HepG2 (cell line): ENCODE results near the gene CYP19A1. TPM values are rescaled to one million over a fixed set of nuclear protein-coding genes. Genes with fewer than 3 reads are reported as not detected.
A peak's percentile ranks its signal among the peaks of the same experiment; 100 is the strongest.

Experiments
- ATF7 ChIP-seq, 2 experiments: fragments of 450-650 bp in 1 of 2; sonication (generic) in 1 of 2; formaldehyde crosslinking in 1 of 2; IDR thresholded peaks; 2 replicates each; pipeline versions ENCODE4 v1.4.0 to v1.6.1; 2016 to 2020; ENCODE audit warnings: antibody characterized with exemption in 1 of 2, mild to moderate bottlenecking in 1 of 2, missing genetic modification reagents in 1 of 2
- HNF4A ChIP-seq: sonication (generic); formaldehyde crosslinking; IDR thresholded peaks from 2 replicates; pipeline ENCODE4 v1.4.0; 2020; ENCODE audit warnings: missing genetic modification reagents
- HNRNPLL ChIP-seq: fragments of 200-400 bp; formaldehyde crosslinking; IDR thresholded peaks from 2 replicates; pipeline ENCODE4 v1.6.1; 2017; ENCODE audit warnings: mild to moderate bottlenecking, low read depth, low read length; ENCODE audit not compliant: poor library complexity, severe bottlenecking
- IRX3 ChIP-seq: sonication (generic); formaldehyde crosslinking; IDR thresholded peaks from 2 replicates; pipeline ENCODE4 v1.8.1; 2023; ENCODE audit warnings: mild to moderate bottlenecking, low read depth, missing genetic modification reagents, borderline replicate concordance
- JUN ChIP-seq: sonication (generic); formaldehyde crosslinking; IDR thresholded peaks from 2 replicates; pipeline ENCODE4 v1.4.0; 2020; ENCODE audit warnings: mild to moderate bottlenecking, missing genetic modification reagents
- KDM5B ChIP-seq: sonication (generic); formaldehyde crosslinking; IDR thresholded peaks from 2 replicates; pipeline ENCODE4 v1.4.0; 2020; ENCODE audit warnings: missing genetic modification reagents, mild to moderate bottlenecking, borderline replicate concordance
- LCORL ChIP-seq, 2 experiments: fragments of 450-650 bp in 1 of 2; sonication (generic) in 1 of 2; formaldehyde crosslinking in 1 of 2; IDR thresholded peaks; 2 replicates each; pipeline versions ENCODE4 v1.5.0 to v1.6.1; 2017 to 2020; ENCODE audit warnings: antibody characterized with exemption in 1 of 2, missing genetic modification reagents in 1 of 2
- MIER2 ChIP-seq: IDR thresholded peaks from 2 replicates; pipeline ENCODE4 v1.6.1; 2016; ENCODE audit warnings: missing biosample characterization, missing genetic modification reagents
- NR2F6 ChIP-seq, 2 experiments: IDR thresholded peaks; 2 replicates each; pipeline ENCODE4 v1.6.1; 2016; ENCODE audit warnings: antibody characterized with exemption in 1 of 2, mild to moderate bottlenecking in 1 of 2
- PHF21A ChIP-seq: sonication (generic); formaldehyde crosslinking; IDR thresholded peaks from 2 replicates; pipeline ENCODE4 v1.5.0; 2020; ENCODE audit warnings: mild to moderate bottlenecking, missing genetic modification reagents
- RBAK ChIP-seq: sonication (generic); formaldehyde crosslinking; IDR thresholded peaks from 2 replicates; pipeline ENCODE4 v1.5.1; 2020; ENCODE audit warnings: mild to moderate bottlenecking, missing genetic modification reagents
- RORA ChIP-seq: sonication (generic); formaldehyde crosslinking; IDR thresholded peaks from 2 replicates; pipeline ENCODE4 v1.5.0; 2020; ENCODE audit warnings: mild to moderate bottlenecking, missing genetic modification reagents, moderate library complexity
- STAT5B ChIP-seq: sonication (generic); formaldehyde crosslinking; IDR thresholded peaks from 2 replicates; pipeline ENCODE4 v1.4.0; 2020; ENCODE audit warnings: missing genetic modification reagents
- WIZ ChIP-seq: sonication (generic); formaldehyde crosslinking; IDR thresholded peaks from 2 replicates; pipeline ENCODE4 v1.5.1; 2020; ENCODE audit warnings: mild to moderate bottlenecking, missing genetic modification reagents
- ZNF232 ChIP-seq: sonication (generic); formaldehyde crosslinking; IDR thresholded peaks from 2 replicates; pipeline ENCODE4 v1.4.0; 2020; ENCODE audit warnings: missing genetic modification reagents, borderline replicate concordance
- ZNF234 ChIP-seq: sonication (generic); formaldehyde crosslinking; conservative IDR thresholded peaks from 2 replicates; pipeline ENCODE4 v1.5.1; 2020; ENCODE audit warnings: mild to moderate bottlenecking, missing genetic modification reagents
- ZNF281 ChIP-seq: sonication (generic); formaldehyde crosslinking; IDR thresholded peaks from 2 replicates; pipeline ENCODE4 v1.4.0; 2020; ENCODE audit warnings: missing genetic modification reagents, borderline replicate concordance
- ZNF317 ChIP-seq: sonication (generic); formaldehyde crosslinking; IDR thresholded peaks from 2 replicates; pipeline ENCODE4 v1.5.0; 2020; ENCODE audit warnings: mild to moderate bottlenecking, missing genetic modification reagents
- ZNF432 ChIP-seq: sonication (generic); formaldehyde crosslinking; IDR thresholded peaks from 2 replicates; pipeline ENCODE4 v1.5.0; 2020; ENCODE audit warnings: missing genetic modification reagents, mild to moderate bottlenecking, borderline replicate concordance
- ZNF709 ChIP-seq: sonication (generic); formaldehyde crosslinking; IDR thresholded peaks from 2 replicates; pipeline ENCODE4 v1.5.0; 2020; ENCODE audit warnings: mild to moderate bottlenecking, missing genetic modification reagents
- ZNF773 ChIP-seq: sonication (generic); formaldehyde crosslinking; IDR thresholded peaks from 2 replicates; pipeline ENCODE4 v1.4.0; 2020; ENCODE audit warnings: missing genetic modification reagents, borderline replicate concordance
- ZNF781 ChIP-seq: sonication (generic); formaldehyde crosslinking; IDR thresholded peaks from 2 replicates; pipeline ENCODE4 v1.5.1; 2020; ENCODE audit warnings: borderline replicate concordance, mild to moderate bottlenecking, missing genetic modification reagents; ENCODE audit errors: not compliant biosample characterization
- ZNF792 ChIP-seq: IDR thresholded peaks from 2 replicates; pipeline ENCODE4 v1.6.1; 2016
- ZSCAN29 ChIP-seq: sonication (generic); formaldehyde crosslinking; conservative IDR thresholded peaks from 2 replicates; pipeline ENCODE4 v1.4.0; 2020; ENCODE audit warnings: mild to moderate bottlenecking, missing genetic modification reagents
- ZSCAN9 ChIP-seq: IDR thresholded peaks from 2 replicates; pipeline ENCODE4 v1.6.1; 2016; ENCODE audit warnings: borderline replicate concordance
- polyA plus RNA-seq, 8 experiments: library from polyadenylated mRNA; depleted of rRNA in 3 of 8; stranded (reverse) in 7 of 8; unstranded in 1 of 8; fragments of >200 nt; fragmentation: Illumina TruSeq in 4 of 8; extraction: Trizol in 4 of 8; gene quantifications; 2 replicates each; pipeline versions ENCODE4 v1.2.1 to v1.2.3, GENCODE V29; 2011 to 2016; ENCODE audit warnings: low read depth in 4 of 8, missing spikeins in 1 of 8, mixed read lengths in 1 of 8; ENCODE audit not compliant: insufficient read depth in 1 of 8
- total RNA-seq, 5 experiments: library from RNA; depleted of rRNA; stranded (reverse); fragments of >200 nt; fragmentation: Illumina TruSeq; extraction: Trizol; gene quantifications; 2 replicates each; pipeline ENCODE4 v1.2.3, GENCODE V29; 2016; ENCODE audit warnings: low read depth in 1 of 5
- TF ChIP-seq, protein P1 (sequence below): sonication (generic); formaldehyde crosslinking; conservative IDR thresholded peaks from 2 replicates; pipeline ENCODE4 v1.5.0; 2020; ENCODE audit warnings: missing genetic modification reagents

The CYP19A1 gene
- total and polyA plus RNA-seq, 2 of the 13 experiments (the other 11 are each of a cell fraction or from before 2014, with no cell fraction given): 10.9 to 23.0 TPM

DNA sequence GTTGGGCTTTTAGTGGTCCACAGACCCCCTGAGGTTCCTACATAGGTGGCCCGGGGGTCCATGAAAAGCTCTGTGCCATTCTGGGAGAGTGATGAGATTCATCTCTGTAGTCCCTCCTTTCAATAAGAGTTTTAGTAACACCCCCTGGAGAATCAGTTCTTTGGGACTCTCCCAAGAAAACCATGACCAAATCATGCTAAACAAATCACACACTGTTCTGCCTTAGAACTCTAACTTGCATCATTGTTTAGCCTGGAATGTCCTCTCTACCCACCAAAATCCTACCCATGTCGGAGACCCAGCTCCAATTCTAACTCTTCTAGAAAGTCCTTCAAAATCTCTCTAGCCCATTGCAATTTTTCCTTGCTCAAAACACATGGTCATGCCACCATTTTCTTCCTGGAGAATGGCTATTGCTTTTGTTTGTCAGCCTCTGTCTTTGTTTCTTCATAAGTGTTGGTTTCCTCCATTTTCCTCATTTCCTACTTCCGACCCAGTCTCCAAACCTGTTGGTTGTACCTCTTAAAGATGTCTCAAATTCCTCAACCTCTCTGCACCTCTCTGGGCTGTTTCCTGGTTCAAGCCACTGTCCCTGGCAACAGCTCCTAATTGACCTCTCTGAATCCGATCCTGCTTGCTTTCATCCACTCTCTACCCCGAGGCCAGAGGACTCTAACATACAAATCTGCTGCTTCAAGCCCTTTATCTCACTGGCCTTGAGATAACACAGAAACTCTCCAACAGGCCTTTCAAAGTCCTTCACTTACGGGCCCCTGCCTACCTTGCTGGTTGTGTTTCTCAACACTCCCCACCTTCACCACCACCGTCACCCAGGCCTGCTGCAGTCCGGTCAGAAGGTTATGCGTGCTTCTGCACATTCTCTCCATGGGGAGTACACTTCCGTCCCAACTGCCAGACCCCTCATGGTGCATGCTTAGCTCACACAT is 23.7 kb downstream of the CYP19A1 start (continued):
- TF ChIP-seq ZNF773 (no peak), ZNF281 (CRISPR knock-in tag) (peak; percentile 38; the same call in 1 of the 2 replicates), RBAK (no peak), ZSCAN9 (CRISPR knock-in tag) (0 out of 2 replicates have a peak, but pooled peaks have one; percentile 32), NR2F6 (IDR thresholded peaks at IDR 0.05) (peak; percentile 52), NR2F6 (CRISPR knock-in tag; IDR thresholded peaks at IDR 0.05) (peak; percentile 77), WIZ (CRISPR knock-in tag) (no peak; the same call in 1 of the 2 replicates), ZNF232 (CRISPR knock-in tag) (no peak), PHF21A (peak; percentile 85; the same call in 1 of the 2 replicates), JUN (CRISPR knock-in tag) (no peak), ZNF234 (no peak), HNRNPLL (no peak), IRX3 (CRISPR knock-in tag) (no peak), ZSCAN29 (CRISPR knock-in tag) (no peak; the same call in 1 of the 2 replicates), ZNF709 (CRISPR knock-in tag) (no peak), MIER2 (CRISPR knock-in tag) (no peak), ZNF432 (CRISPR knock-in tag) (no peak), RORA (no peak), ZNF792 (CRISPR knock-in tag) (no peak; the same call in 1 of the 2 replicates), HNF4A (CRISPR knock-in tag) (peak; percentile 83), ZNF317 (CRISPR knock-in tag) (no peak; the same call in 1 of the 2 replicates), KDM5B (no peak), LCORL (IDR thresholded peaks at IDR 0.05) (no peak), LCORL (CRISPR knock-in tag; IDR thresholded peaks at IDR 0.05) (peak; percentile 69; the same call in 1 of the 2 replicates), ATF7 (IDR thresholded peaks at IDR 0.05) (no peak), ATF7 (CRISPR knock-in tag; IDR thresholded peaks at IDR 0.05) (no peak), ZNF781 (no peak), STAT5B (no peak)
- TF ChIP-seq, protein P1, sequence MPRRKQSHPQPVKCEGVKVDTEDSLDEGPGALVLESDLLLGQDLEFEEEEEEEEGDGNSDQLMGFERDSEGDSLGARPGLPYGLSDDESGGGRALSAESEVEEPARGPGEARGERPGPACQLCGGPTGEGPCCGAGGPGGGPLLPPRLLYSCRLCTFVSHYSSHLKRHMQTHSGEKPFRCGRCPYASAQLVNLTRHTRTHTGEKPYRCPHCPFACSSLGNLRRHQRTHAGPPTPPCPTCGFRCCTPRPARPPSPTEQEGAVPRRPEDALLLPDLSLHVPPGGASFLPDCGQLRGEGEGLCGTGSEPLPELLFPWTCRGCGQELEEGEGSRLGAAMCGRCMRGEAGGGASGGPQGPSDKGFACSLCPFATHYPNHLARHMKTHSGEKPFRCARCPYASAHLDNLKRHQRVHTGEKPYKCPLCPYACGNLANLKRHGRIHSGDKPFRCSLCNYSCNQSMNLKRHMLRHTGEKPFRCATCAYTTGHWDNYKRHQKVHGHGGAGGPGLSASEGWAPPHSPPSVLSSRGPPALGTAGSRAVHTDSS (CRISPR knock-in tag): no peak
